Psoas muscle (tissue), 8 donors: ENCODE results near the gene SLC25A48. TPM values are rescaled to one million over a fixed set of nuclear protein-coding genes. Genes with fewer than 3 reads are reported as not detected.

Experiments
- ATAC-seq, 4 donors: fragments of 200-7000 bp; cut with Tn5 transposase; one replicate each; pipeline ENCODE4 v1.9.1; 2020; ENCODE audit warnings: moderate library complexity in 3 of 4, mild to moderate bottlenecking in 2 of 4
- DNase-seq, 2 donors: peaks; one replicate each; pipeline ENCODE4 v3.0.0-alpha.2; 2020
- H3K27ac ChIP-seq: fragments of 200-600 bp; one replicate; pipeline ENCODE4 v1.8.0; 2022
- H3K27me3 ChIP-seq, 3 donors: fragments of 200-600 bp in 1 of 3; one replicate each; pipeline versions ENCODE4 v1.6.1 to v1.8.0; 2013 to 2022; ENCODE audit warnings: low read length in 2 of 3, mild to moderate bottlenecking in 2 of 3, moderate library complexity in 1 of 3; ENCODE audit not compliant: insufficient read depth in 3 of 3
- H3K36me3 ChIP-seq, 2 donors: fragments of 200-600 bp in 1 of 2; one replicate each; pipeline versions ENCODE4 v1.6.1 to v1.8.0; 2013 to 2022; ENCODE audit warnings: low read depth in 1 of 2, mild to moderate bottlenecking in 1 of 2, moderate library complexity in 1 of 2; ENCODE audit not compliant: insufficient read depth in 1 of 2
- H3K4me1 ChIP-seq: fragments of 200-600 bp; one replicate; pipeline ENCODE4 v1.8.0; 2022
- H3K4me3 ChIP-seq: fragments of 200-600 bp; one replicate; pipeline ENCODE4 v1.8.0; 2022; ENCODE audit warnings: mild to moderate bottlenecking
- H3K9me3 ChIP-seq: fragments of 200-600 bp; one replicate; pipeline ENCODE4 v1.8.0; 2022
- CTCF ChIP-seq: fragments of 200-600 bp; IDR thresholded peaks from one replicate; pipeline ENCODE4 v1.8.0; 2022; ENCODE audit warnings: antibody characterized with exemption
- WGBS, 3 donors: extraction: QIAGEN DNeasy Blood & Tissue Kit; methylation state at CpG; one replicate each; pipeline versions ENCODE4 v1.1.6 to v1.1.7; 2013; 5-methylcytosine and 5-hydroxymethylcytosine counted together
- intact Hi-C, 2 donors: fragments of 100-400 bp; cut with DNase I; formaldehyde crosslinking; loops; one replicate each; pipeline versions ENCODE4 v1.11.0 to v1.14.2; 2022
- polyA plus RNA-seq, 3 donors: library from polyadenylated mRNA; stranded (reverse); fragments of 200-250 nt; gene quantifications; one replicate each; pipeline ENCODE4 v1.2.3, GENCODE V29; 2013
- total RNA-seq, 4 donors: library from RNA; stranded (reverse); fragmentation: NEBNext Ultra II Directional in 2 of 4; extraction: Animal tissue kit (Norgen Biotek cat#: 25700) in 2 of 4; gene quantifications; one replicate each; pipeline versions ENCODE4 v1.2.1 to v1.2.4, GENCODE V29; 2021 to 2023
- donor health status: healthy with polysubstance abuse.
- donor health status: DM: no; HTN: no; CAD: no; lungs with moderate emphysema.
- donor health status: Bipolar disorder and iron deficiency.
- donor health status: healthy.
- donor health status: DM: yes; HTN: yes; CAD: no.
- donor health status: DM: no; HTN: no; CAD: no.
- donor health status: DM: no; HTN: no; CAD: no.
- donor health status: DM: yes; HTN: yes; CAD: no.

The SLC25A48 gene
- total and polyA plus RNA-seq, 7 donors = 1.7 to 9.6 (median 5.6) TPM; not detected in 1

- H3K9me3 ChIP-seq = no peaks in the 10 kb centered on the region
- no peaks in the 10 kb centered on the region for H3K4me1 ChIP-seq
- DNase-seq = peak in 1 of 2 donors; percentile 42
- H3K27me3 ChIP-seq = peaks cover 0 to 2% (median 0%) of the 10 kb centered on the region in 3 donors
- H3K36me3 ChIP-seq = no peaks in the 10 kb centered on the region
- ATAC-seq = no peak
- H3K4me3 ChIP-seq = no peak overlapping the region
- no peak for TF ChIP-seq CTCF
- intact Hi-C loops = loop anchor here in 1 of 2 donors (5.0 kb wide), 1 partner anchor 358 kb away; no protein-coding TSS in a partner anchor
- 79 to 88% (median 81%) methylated on average over 11 to 12 of the region's 12 CpGs for WGBS, 3 donors
- no peak overlapping the region for H3K27ac ChIP-seq
Measured at GRCh38 chr5:135825373-135826220, 8.9 kb upstream of the SLC25A48 start.

DNA sequence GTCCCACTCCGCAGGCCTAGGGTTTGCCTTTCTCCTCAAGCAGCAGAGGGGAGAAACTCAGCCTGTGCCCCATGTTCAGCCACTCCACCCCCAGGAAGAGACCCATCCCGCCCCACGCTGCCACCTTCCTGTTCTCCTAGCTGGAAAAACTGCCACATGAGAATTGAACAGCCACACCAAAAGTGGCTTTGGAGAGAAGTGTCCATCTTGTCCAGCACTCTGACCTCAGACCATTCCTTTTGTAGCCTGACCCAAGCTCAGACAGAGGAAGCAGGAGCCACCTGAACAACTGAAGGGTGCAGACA lies 8.3 kb upstream of the SLC25A48 start:
- DNase-seq = peak in 1 of 2 donors; percentile 21
- intact Hi-C loops = loop anchor here in 1 of 2 donors (5.0 kb wide), 1 partner anchor 359 kb away; no protein-coding TSS in a partner anchor
- TF ChIP-seq CTCF = no peak
- Histone ChIP-seq H3K9me3 (no peaks in the 10 kb centered on the region), H3K27me3 (peaks cover 0 to 2% (median 0%) of the 10 kb centered on the region in 3 donors), H3K4me3 (no peak overlapping the region), H3K36me3 (no peaks in the 10 kb centered on the region), H3K27ac (no peak overlapping the region), H3K4me1 (no peaks in the 10 kb centered on the region)
- ATAC-seq = no peak
- WGBS, 3 donors = 90 to 100% (median 95%) methylated on average over 3 of the region's 3 CpGs

DNA sequence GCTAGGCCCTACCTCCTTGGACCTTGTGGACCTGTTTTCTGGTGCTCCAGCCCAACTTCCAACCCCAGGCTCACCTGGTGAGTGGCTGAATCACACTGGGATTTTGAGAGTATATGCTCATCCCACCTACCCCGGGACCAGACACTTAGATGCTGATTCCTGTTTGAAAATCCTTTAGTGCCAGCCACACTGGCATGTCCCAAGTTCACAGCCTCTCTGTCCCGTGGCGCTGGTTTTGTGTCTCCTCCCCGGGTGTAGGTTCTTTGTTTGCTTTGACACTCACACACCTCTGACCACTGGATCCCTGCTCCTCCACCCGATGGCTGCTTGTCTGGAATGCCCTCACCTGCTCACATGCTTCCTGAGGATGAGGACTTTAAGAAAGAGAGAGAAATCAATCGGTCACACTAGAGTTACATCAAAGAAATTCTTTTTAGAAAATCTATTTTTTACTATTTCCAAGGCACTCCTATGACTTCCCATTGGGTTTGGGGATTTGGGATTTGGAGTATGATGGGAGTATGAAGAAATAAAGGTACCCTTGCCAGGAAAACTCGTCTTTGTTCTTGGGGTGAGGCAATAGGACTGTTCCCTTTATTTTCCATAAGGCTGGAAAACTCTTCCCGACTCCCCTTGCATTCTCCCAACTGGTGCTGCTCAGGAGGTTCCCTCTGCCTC lies 7.3 kb upstream of the SLC25A48 start:
- ATAC-seq (peak in 1 of 4 donors; percentile 35), DNase-seq (peak in 1 of 2 donors; percentile 24)
- peaks cover 0 to 2% (median 0%) of the 10 kb centered on the region in 3 donors for H3K27me3 ChIP-seq
- TF ChIP-seq CTCF = no peak
- no peaks in the 10 kb centered on the region for H3K4me1 ChIP-seq
- intact Hi-C loops = loop anchor here in 1 of 2 donors (5.0 kb wide), 1 partner anchor 360 kb away; no protein-coding TSS in a partner anchor
- H3K4me3 ChIP-seq = no peak overlapping the region
- H3K27ac ChIP-seq = no peak overlapping the region
- H3K36me3 ChIP-seq = no peaks in the 10 kb centered on the region
- 62 to 83% (median 81%) methylated on average over 8 of the region's 8 CpGs for WGBS, 3 donors
- no peaks in the 10 kb centered on the region for H3K9me3 ChIP-seq

GRCh38 chr5:135827965-135828781 lies 6.3 kb upstream of the SLC25A48 start:
- intact Hi-C loops = loop anchor here in 1 of 2 donors (5.0 kb wide), 1 partner anchor 361 kb away; no protein-coding TSS in a partner anchor
- ATAC-seq = no peak
- TF ChIP-seq CTCF = no peak
- no peak overlapping the region for H3K27ac ChIP-seq
- WGBS, 3 donors = 80 to 84% (median 81%) methylated on average over 10 of the region's 10 CpGs
- DNase-seq = peak in 1 of 2 donors; percentile 25
- H3K9me3 ChIP-seq = no peaks in the 10 kb centered on the region
- no peak overlapping the region for H3K4me3 ChIP-seq
- H3K4me1 ChIP-seq = no peaks in the 10 kb centered on the region
- peaks cover 0 to 5% (median 0%) of the 10 kb centered on the region in 3 donors for H3K27me3 ChIP-seq
- no peaks in the 10 kb centered on the region for H3K36me3 ChIP-seq
